ENCODE data around the gene NIPBL. TPM values are rescaled to one million over a fixed set of nuclear protein-coding genes. Genes with fewer than 3 reads are reported as not detected.

Gene NIPBL
- total and polyA plus RNA-seq, 2 of the 8 experiments (the other 6 are each of a cell fraction or from before 2014, with no cell fraction given) = 21.1 to 53.5 TPM

DNA sequence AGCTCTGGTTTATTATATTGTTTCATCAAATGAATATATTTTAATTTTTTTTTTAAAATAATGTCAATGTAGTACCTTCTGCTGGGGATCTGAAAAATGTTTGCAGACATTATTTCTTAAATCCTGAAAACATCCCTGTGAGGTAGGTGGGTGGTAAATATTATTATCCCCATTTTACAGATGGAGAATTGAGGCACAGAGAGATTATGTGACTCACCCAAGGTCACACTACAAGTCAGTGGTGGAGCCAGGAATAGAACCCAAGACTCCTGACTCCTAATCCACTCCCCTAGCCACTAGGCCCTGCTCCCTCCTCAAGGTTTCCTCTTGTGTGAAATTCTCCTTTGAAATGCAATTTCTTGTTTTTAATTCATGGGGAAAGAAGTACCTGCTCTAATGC, 171.4 kb downstream of the NIPBL start:
- Histone ChIP-seq H4K20me1 (replicated peaks in 1 of 2; ENCODE audit: control insufficient read depth in 1 of 2, insufficient read depth in 2 of 2, low read length in 2 of 2) (no peaks in the 10 kb centered on the region), H3K4me3 (ENCODE audit: extremely low read depth in 1 of 4, insufficient read depth in 2 of 4, low read depth in 3 of 4, low read length in 4 of 4) (no peak overlapping the region), H4K5ac (ENCODE audit: insufficient read length, low read depth, low read length) (no peak overlapping the region), H3K4ac (replicated peaks; ENCODE audit: insufficient read length, low read depth, low read length) (no peak overlapping the region), H3K79me2 (ENCODE audit: control insufficient read depth in 1 of 2, insufficient read depth in 2 of 2, low read length in 2 of 2) (no peaks in the 10 kb centered on the region), H2BK20ac (ENCODE audit: low read length) (no peak overlapping the region), H3K9ac (replicated peaks in 1 of 4; ENCODE audit: extremely low read depth in 1 of 4, low read depth in 3 of 4, low read length in 3 of 4) (no peak overlapping the region), H2BK12ac (ENCODE audit: low read depth, low read length) (no peak overlapping the region), H2AFZ (ENCODE audit: low read length) (no peak overlapping the region; the same call in 1 of the 2 replicates), H3K79me1 (ENCODE audit: low read depth, low read length) (no peaks in the 10 kb centered on the region), H3K9me3 (ENCODE audit: insufficient read depth in 2 of 2, low read depth in 1 of 2, low read length in 1 of 2) (no peaks in the 10 kb centered on the region), H2BK5ac (ENCODE audit: low read depth, low read length) (no peak overlapping the region), H4K8ac (ENCODE audit: extremely low read depth, insufficient read depth, low read length) (no peak overlapping the region; the same call in 1 of the 2 replicates), H3K4me1 (replicated peaks in 1 of 4; ENCODE audit: control insufficient read depth in 3 of 4, insufficient read depth in 4 of 4, low read length in 3 of 4) (no peaks in the 10 kb centered on the region), H2AK5ac (ENCODE audit: low read depth, low read length) (no peak overlapping the region), H3K36me3 (ENCODE audit: control insufficient read depth in 2 of 4, insufficient read depth in 4 of 4, low read length in 3 of 4) (peaks cover 0 to 77% (median 23%) of the 10 kb centered on the region in 4 experiments; a peak in 7 of 8 replicates), H3K4me2 (ENCODE audit: insufficient read depth in 1 of 2, low read depth in 2 of 2, low read length in 2 of 2) (no peak overlapping the region), H3K27me3 (replicated peaks in 1 of 4; ENCODE audit: control insufficient read depth in 3 of 4, extremely low read depth in 1 of 4, insufficient read depth in 3 of 4, low read length in 3 of 4) (no peaks in the 10 kb centered on the region), H2BK120ac (replicated peaks; ENCODE audit: low read depth, low read length) (no peak overlapping the region), H2BK15ac (ENCODE audit: low read length) (no peak overlapping the region), H3K18ac (ENCODE audit: extremely low read depth, low read length) (no peak overlapping the region), H3K23ac (ENCODE audit: insufficient read length) (no peak overlapping the region), H3K14ac (ENCODE audit: insufficient read length) (no peak overlapping the region), H4K91ac (replicated peaks; ENCODE audit: insufficient read length, low read length) (no peak overlapping the region), H3K56ac (replicated peaks; ENCODE audit: insufficient read length, low read depth, low read length) (no peak overlapping the region), H3K23me2 (ENCODE audit: low read depth, low read length) (no peaks in the 10 kb centered on the region), H3K27ac (ENCODE audit: low read depth, low read length) (no peak overlapping the region)
- ChIA-PET POLR2A (ENCODE audit: partially characterized antibody) (no interaction called here), CTCF (ENCODE audit: partially characterized antibody) (interaction anchor here (1.3 kb wide), 1 partner anchor 11 kb away, joined by 4 read pairs; no protein-coding TSS in a partner anchor)
- DNase-seq (ENCODE audit: low read depth in 1 of 2, low spot score in 2 of 2) (no peak), FAIRE-seq (no peak)
- TF ChIP-seq EZH2 (IDR thresholded peaks at IDR 0.05; ENCODE audit: low read depth, low read length, severe bottlenecking) = no peak

All from H1 (cell line).